GM19035 (cell line): ENCODE results near the gene SLC39A9.
"Not testable (repeated sequence)": the region's sequence is repeated elsewhere in the genome, so short reads cannot be mapped to it uniquely, and the experiment has no call there.

Experiments used
- ATAC-seq: cut with Tn5 transposase; IDR thresholded peaks from one replicate; pipeline ENCODE4 v1.9.1; 2021; ENCODE audit not compliant: unreplicated experiment

Gene SLC39A9

DNA sequence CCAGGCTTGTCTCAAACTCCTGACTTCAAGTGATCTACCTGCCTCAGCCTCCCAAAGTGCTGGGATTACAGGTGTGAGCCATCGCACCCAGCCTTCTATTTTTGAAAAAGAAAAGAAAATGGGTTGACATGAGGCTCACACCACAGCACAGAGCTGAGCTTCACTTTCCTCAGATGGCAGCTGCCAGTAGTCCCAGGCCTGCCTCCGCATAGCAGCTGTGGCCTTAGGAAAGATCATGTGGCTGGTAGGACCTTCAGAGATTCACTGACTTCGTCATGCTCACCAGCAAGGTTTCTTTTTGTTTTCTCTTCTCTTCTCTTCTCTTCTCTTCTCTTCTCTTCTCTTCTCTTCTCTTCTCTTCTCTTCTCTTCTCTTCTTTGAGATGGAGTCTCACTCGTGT, 99.8 kb downstream of the SLC39A9 start:
- not testable (repeated sequence) for ATAC-seq

DNA sequence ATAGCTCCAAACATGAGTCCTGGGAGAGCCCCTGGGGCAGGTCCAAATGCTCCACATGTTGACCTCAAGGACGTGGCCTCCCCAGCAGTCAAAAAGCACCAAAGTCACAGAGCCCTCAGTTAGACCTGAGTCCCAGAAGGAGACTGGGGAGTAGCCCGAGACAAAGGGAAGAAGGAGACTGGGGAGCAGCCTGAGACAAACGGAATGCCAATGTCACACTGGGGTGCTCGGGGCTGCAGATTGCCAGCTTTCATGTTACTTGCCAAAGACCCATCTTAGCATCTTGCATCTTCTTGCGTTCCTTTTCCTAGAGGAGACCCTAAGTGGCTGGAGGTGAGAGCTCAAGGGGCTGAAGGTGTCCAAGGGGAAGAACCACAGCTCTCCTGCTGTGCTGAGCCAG, 100.9 kb downstream of the SLC39A9 start:
- no peak for ATAC-seq

DNA sequence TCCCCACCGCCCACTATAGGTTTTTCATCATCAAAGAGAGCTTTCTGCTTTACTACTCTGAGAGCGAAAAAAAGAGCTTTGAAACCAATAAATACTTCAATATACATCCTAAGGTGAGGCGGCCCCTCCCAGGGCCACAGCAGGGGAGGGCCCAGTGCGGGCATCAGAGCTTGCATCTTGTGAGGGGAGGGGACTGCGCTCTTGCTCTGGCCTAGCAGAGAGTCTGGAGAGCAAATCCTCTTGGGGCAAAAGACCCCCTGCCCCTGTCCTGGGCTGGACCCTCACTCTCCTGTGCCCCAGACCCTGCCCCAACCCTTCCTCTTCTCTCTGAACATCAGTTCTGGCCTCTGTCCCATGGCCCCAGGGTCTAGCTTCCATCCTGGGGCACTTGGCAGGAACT, 101.6 kb downstream of the SLC39A9 start:
- ATAC-seq, result no peak

DNA sequence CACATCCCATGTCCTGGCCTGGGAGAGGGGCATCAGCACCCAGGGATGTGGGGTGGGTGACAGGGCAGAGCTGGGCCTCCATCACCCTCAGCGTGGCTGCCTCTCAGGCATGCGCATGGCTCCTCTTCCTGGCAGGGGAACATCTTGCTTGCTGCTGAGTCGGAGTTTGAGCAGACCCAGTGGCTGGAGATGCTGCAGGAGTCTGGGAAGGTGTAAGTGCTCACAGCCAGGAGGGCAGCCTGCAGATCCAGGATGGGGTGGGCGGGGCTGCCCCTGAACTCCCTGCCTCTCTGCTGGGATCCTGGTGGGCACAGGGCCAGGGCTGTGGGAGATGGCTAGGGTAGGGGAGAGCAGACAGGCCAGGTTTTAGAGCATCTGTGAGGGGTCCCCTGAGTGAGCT, 102.2 kb downstream of the SLC39A9 start:
- ATAC-seq, result no peak

DNA sequence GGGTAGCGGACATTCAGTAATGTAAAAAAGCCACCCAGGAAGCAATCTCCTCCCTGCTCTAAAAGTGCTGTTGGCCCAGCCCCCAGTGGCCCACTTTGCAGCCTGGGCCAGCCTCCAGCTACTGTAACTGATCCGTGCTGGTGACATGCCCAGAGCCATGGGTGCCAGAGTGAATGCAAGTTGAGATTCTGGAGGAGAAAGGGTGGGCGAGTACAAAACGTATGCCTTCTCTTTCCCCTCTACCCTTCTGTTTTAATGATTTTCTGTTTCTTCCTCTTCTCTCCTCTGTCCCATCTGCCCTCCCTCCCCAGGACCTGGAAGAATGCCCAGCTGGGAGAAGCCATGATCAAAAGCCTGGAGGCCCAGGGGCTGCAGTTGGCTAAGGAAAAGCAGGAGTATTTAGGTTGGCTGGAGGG, 102.9 kb downstream of the SLC39A9 start:
- ATAC-seq, result no peak

DNA sequence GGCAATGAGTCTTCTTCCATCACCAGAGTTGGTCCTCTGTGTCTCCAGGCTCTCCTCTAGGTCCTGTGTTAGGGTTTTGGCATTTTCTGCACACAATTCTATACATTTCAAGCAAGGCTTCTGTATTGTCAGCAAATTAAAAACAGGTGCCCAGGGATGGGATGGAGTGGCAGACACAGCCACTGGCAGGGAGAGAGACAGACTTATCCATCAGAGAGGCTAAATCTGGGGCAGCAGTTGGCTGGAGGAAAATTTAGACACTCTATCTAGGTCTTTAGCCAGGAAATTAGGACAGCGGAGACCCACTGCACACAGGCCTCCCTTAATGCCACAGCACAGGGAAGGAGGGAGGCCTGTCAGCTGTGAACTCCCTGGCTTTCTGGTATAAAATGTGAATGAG, 106.3 kb downstream of the SLC39A9 start:
- no peak for ATAC-seq

DNA sequence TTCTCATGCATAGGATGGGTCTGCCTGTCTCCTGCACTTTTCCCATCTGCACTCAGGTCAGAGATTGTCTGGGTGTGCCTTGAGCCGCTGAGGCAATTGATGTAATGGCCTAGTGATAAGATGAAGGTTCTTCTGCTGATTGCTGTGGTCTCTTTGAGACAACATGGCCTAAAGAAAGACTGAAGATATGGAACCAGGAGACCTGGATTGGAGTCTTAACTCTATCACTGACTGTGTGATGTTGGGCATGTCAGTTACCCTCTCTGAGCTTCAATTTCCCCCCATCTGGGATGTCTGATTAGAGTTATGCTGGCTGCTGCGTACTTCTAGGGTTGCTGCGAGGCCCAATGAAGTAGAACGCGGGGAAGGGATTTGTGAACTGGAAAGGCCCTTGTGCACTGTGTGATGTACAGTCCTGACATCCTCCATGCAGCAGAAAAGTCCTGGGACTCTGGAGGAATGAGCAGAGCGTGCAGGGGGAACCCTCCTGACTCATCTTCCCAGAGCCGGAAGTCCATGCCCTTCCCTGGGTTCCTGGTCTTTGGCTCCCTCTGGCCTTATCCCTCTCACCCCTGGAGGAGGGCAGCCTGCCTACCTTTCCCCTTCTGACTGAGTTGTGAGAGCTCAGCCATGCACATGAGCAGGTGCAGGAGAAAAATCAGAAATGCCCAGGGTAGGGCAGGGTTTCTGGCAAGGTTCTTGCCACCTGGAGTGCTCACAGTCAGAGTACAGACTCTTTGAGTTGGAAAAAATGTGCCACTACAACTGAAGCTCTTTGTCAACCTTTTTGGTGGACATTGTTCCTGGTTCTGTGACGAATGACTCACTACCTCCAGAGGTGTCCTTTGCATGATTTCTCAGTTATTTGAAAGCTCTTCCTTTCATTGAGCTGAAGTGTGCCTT, 107.1 kb downstream of the SLC39A9 start:
- ATAC-seq, result no peak

DNA sequence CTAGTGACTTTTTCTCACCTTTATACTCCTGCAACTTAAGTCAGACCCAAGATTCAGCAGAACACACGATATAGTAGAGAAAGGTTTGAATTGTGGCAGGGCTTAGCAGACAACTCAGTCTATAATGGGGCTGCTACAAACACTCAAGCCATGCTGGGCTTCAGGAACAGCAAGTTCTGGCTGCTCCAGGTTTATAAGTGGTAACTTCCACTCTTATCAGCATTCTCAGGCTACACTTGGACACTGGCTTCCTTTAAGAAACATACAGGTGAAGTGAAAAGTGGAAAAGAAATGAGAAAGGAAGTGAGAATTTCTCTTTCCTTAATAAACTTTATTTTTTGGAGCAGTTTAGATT, 107.7 kb downstream of the SLC39A9 start:
- ATAC-seq, result no peak
